Fibroblast of lung (primary cell): ENCODE data around the gene MAP4K1. TPM values are rescaled to one million over a fixed set of nuclear protein-coding genes. Genes with fewer than 3 reads are reported as not detected.

ENCODE experiments used
- DNase-seq, 2 donors: peaks; one replicate each; pipeline versions ENCODE4 v3.0.0 to v3.0.0-alpha.2; 2010; ENCODE audit warnings: low read depth in 2 of 2
- H2AFZ ChIP-seq: 2 replicates; pipeline ENCODE4 v1.5.1; 2012; ENCODE audit warnings: low read length, control low read depth, inconsistent platforms
- H3K27ac ChIP-seq: 2 replicates; pipeline ENCODE4 v1.5.1; 2011; ENCODE audit warnings: low read length, control low read depth; ENCODE audit not compliant: insufficient read depth
- H3K27me3 ChIP-seq: 2 replicates; pipeline ENCODE4 v1.5.1; 2011; ENCODE audit warnings: mild to moderate bottlenecking, low read length; ENCODE audit not compliant: control insufficient read depth, insufficient read depth
- H3K36me3 ChIP-seq: 2 replicates; pipeline ENCODE4 v1.5.1; 2011; ENCODE audit warnings: low read length; ENCODE audit not compliant: control insufficient read depth, insufficient read depth
- H3K4me1 ChIP-seq: 2 replicates; pipeline ENCODE4 v1.5.1; 2011; ENCODE audit warnings: low read length; ENCODE audit not compliant: control insufficient read depth, insufficient read depth; ENCODE audit errors: extremely low read depth
- H3K4me2 ChIP-seq: 2 replicates; pipeline ENCODE4 v1.5.1; 2011; ENCODE audit warnings: low read length, control low read depth; ENCODE audit not compliant: insufficient read depth; ENCODE audit errors: extremely low read depth
- H3K4me3 ChIP-seq, 4 experiments: fragments of 200-600 bp in 1 of 4; sonication (generic) in 1 of 4; replicated peaks in 1 of 4; 2 replicates each; pipeline ENCODE4 v1.5.1; 2011 to 2016; ENCODE audit warnings: low read length in 4 of 4, low read depth in 3 of 4, mild to moderate bottlenecking in 3 of 4, control low read depth in 2 of 4, inconsistent platforms in 1 of 4, mixed read lengths in 1 of 4; ENCODE audit not compliant: insufficient read depth in 1 of 4; ENCODE audit errors: control extremely low read depth in 1 of 4
- H3K79me2 ChIP-seq: 2 replicates; pipeline ENCODE4 v1.5.1; 2012; ENCODE audit warnings: mild to moderate bottlenecking, low read length, inconsistent platforms; ENCODE audit not compliant: control insufficient read depth, insufficient read depth
- H3K9ac ChIP-seq: 2 replicates; pipeline ENCODE4 v1.5.1; 2011; ENCODE audit warnings: mild to moderate bottlenecking, low read length, control low read depth; ENCODE audit not compliant: insufficient read depth
- H3K9me3 ChIP-seq: 2 replicates; pipeline ENCODE4 v1.5.1; 2012; ENCODE audit warnings: low read depth, low read length; ENCODE audit not compliant: control insufficient read depth, insufficient read depth
- H4K20me1 ChIP-seq: 2 replicates; pipeline ENCODE4 v1.5.1; 2011; ENCODE audit warnings: low read length; ENCODE audit not compliant: control insufficient read depth, insufficient read depth; ENCODE audit errors: extremely low read depth
- EZH2 ChIP-seq: IDR thresholded peaks from 2 replicates; pipeline ENCODE4 v1.5.1; 2012; ENCODE audit warnings: low read length, control low read depth, mild to moderate bottlenecking; ENCODE audit errors: missing control alignments
- polyA plus RNA-seq, 2 donors: library from polyadenylated mRNA; depleted of rRNA in 1 of 2; stranded (reverse) in 1 of 2; unstranded in 1 of 2; fragments of >200 nt; gene quantifications; 2 replicates each; pipeline ENCODE4 v1.2.1, GENCODE V29; 2011 to 2012; ENCODE audit warnings: missing spikeins in 1 of 2
- total RNA-seq: library from RNA; depleted of rRNA; stranded (reverse); fragments of >200 nt; gene quantifications from 2 replicates; pipeline ENCODE4 v1.2.1, GENCODE V29; 2014
- TF ChIP-seq, protein P1 (sequence below), 2 donors: IDR thresholded peaks in 1 of 2; conservative IDR thresholded peaks in 1 of 2; 1 replicate in 1 of 2; 2 replicates in 1 of 2; pipeline ENCODE4 v1.5.1; 2011 to 2012; ENCODE audit warnings: low read length in 2 of 2, control low read depth in 1 of 2, inconsistent platforms in 1 of 2, low read depth in 1 of 2, mild to moderate bottlenecking in 1 of 2

MAP4K1 gene
- total and polyA plus RNA-seq, 2 donors (not counting 1 experiment from before 2014, with no cell fraction given), result 0.12 to 0.17 TPM

DNA sequence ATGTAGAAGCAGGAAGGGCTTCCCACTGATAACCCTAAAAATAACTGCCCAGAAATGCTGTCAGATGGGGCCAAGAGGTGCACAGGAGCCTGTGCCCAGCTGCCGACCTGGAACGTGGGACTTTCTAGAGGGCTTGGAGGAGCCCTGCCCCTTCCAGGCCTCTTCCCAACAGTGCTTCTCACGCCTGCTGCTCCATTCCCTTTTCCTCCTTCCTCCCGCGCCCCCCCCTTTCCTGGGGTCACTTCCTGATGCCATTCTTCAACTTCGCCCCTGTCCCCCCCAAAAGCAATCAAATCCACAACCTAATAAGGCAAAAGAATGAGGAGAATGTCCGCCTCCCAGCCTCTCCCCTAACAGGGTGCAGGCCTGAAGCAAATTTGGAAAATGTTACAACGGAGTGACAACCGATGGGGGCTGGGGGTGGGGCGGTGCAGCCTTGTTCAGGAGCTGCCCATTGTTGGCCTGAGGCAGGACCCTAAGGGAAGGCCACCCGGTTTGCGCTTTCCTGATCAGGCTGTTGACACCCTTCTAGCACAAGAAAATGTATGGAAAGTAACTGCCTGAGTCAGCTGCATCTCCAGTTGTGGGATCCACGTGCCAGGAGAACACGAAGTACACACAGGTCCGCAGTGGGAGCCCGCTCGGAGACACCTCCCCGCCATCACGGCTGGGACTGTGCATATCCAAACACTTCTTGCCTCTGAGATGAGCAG lies 48.4 kb upstream of the MAP4K1 start:
- H3K36me3 ChIP-seq, result peaks cover 2% of the 10 kb centered on the region
- no peaks in the 10 kb centered on the region for H4K20me1 ChIP-seq
- H3K27me3 ChIP-seq, result no peaks in the 10 kb centered on the region

GRCh38 chr19:38665219-38665931 lies 47.6 kb upstream of the MAP4K1 start:
- Histone ChIP-seq H3K27ac (peak overlapping the region; percentile 83), H3K4me3 (no peak overlapping the region), H4K20me1 (no peaks in the 10 kb centered on the region), H3K79me2 (peaks cover 95% of the 10 kb centered on the region), H3K9ac (no peak overlapping the region), H3K4me2 (peak overlapping the region; percentile 46), H3K36me3 (peaks cover 5% of the 10 kb centered on the region), H2AFZ (no peak overlapping the region), H3K9me3 (no peaks in the 10 kb centered on the region), H3K4me1 (peaks cover 56% of the 10 kb centered on the region), H3K27me3 (no peaks in the 10 kb centered on the region)
- no peak for DNase-seq
- TF ChIP-seq, protein P1, sequence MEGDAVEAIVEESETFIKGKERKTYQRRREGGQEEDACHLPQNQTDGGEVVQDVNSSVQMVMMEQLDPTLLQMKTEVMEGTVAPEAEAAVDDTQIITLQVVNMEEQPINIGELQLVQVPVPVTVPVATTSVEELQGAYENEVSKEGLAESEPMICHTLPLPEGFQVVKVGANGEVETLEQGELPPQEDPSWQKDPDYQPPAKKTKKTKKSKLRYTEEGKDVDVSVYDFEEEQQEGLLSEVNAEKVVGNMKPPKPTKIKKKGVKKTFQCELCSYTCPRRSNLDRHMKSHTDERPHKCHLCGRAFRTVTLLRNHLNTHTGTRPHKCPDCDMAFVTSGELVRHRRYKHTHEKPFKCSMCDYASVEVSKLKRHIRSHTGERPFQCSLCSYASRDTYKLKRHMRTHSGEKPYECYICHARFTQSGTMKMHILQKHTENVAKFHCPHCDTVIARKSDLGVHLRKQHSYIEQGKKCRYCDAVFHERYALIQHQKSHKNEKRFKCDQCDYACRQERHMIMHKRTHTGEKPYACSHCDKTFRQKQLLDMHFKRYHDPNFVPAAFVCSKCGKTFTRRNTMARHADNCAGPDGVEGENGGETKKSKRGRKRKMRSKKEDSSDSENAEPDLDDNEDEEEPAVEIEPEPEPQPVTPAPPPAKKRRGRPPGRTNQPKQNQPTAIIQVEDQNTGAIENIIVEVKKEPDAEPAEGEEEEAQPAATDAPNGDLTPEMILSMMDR (conservative IDR thresholded peaks at IDR 0.05 in 1 of 2, IDR thresholded peaks at IDR 0.05 in 1 of 2; ENCODE audit: low read depth in 1 of 2, low read length in 2 of 2), result no peak
- TF ChIP-seq EZH2, result no peak

More for the DNA sequence above, 48.4 kb upstream of the MAP4K1 start:
- H3K4me2 ChIP-seq, result peak overlapping the region; percentile 46
- H3K79me2 ChIP-seq, result peaks cover 95% of the 10 kb centered on the region
- H3K27ac ChIP-seq, result peak overlapping the region; percentile 83
- no peak overlapping the region for H3K4me3 ChIP-seq
- peaks cover 51% of the 10 kb centered on the region for H3K4me1 ChIP-seq
- TF ChIP-seq EZH2, result no peak
- TF ChIP-seq, protein P1 (conservative IDR thresholded peaks at IDR 0.05 in 1 of 2, IDR thresholded peaks at IDR 0.05 in 1 of 2; ENCODE audit: low read depth in 1 of 2, low read length in 2 of 2), result no peak
- no peaks in the 10 kb centered on the region for H3K9me3 ChIP-seq
- DNase-seq, result peak; percentile 61 to 79
- no peak overlapping the region for H2AFZ ChIP-seq
- peak overlapping the region; percentile 21 for H3K9ac ChIP-seq

GRCh38 chr19:38664503-38665211 lies 46.9 kb upstream of the MAP4K1 start:
- Histone ChIP-seq H3K9ac (no peak overlapping the region), H3K27me3 (no peaks in the 10 kb centered on the region), H3K4me1 (peaks cover 54% of the 10 kb centered on the region), H3K9me3 (no peaks in the 10 kb centered on the region), H3K79me2 (peaks cover 93% of the 10 kb centered on the region), H3K27ac (peak overlapping the region; percentile 83), H3K4me3 (no peak overlapping the region), H2AFZ (no peak overlapping the region), H3K36me3 (peaks cover 5% of the 10 kb centered on the region), H4K20me1 (no peaks in the 10 kb centered on the region), H3K4me2 (peak overlapping the region; percentile 51)
- DNase-seq, result no peak
- no peak for TF ChIP-seq EZH2
- TF ChIP-seq, protein P1 (conservative IDR thresholded peaks at IDR 0.05 in 1 of 2, IDR thresholded peaks at IDR 0.05 in 1 of 2; ENCODE audit: low read depth in 1 of 2, low read length in 2 of 2), result no peak
